ENCODE results near the gene PMFBP1.

DNA sequence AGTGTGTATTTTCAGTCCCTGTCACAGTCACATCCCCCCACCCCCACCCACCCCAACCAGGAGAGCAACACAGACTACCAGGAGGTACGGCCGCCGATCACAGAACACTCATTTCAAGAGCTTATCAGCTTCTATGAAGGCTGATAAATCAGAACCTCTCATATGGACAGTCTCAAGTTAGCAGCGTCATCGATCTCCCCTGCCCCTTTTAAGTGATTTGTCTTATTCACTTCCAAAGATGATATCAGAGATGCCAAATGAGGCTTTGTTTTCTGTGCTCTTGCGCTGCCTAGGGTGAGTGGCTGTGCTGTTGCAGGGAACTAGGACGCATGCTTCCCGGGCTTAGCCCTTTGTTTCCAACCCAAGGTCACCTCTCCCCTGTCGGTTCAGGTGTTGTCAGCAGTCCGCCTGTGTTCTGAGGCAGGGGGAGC lies 26.8 kb upstream of the PMFBP1 start:
- TF ChIP-seq POLR2A (IDR thresholded peaks at IDR 0.05) (no peak), CTCF (IDR thresholded peaks at IDR 0.05) (no peak)

Measured in uterus (tissue), 2 donors.